Measurements from ENCODE around the gene PLSCR2.

- TF ChIP-seq CTCF (IDR thresholded peaks at IDR 0.05 in 2 of 3, conservative IDR thresholded peaks at IDR 0.05 in 1 of 3; ENCODE audit: insufficient read depth in 2 of 3, low read depth in 1 of 3, low read length in 3 of 3), result no peak
- TF ChIP-seq FUS (optimal IDR thresholded peaks at IDR 0.05; ENCODE audit: low read depth, low read length), result no peak
- no peak for TF ChIP-seq POLR2A (conservative IDR thresholded peaks at IDR 0.05)
- TF ChIP-seq RNF2 (IDR thresholded peaks at IDR 0.05), result no peak
- TF ChIP-seq PRPF4 (IDR thresholded peaks at IDR 0.05; ENCODE audit: insufficient read depth, low read depth, low read length, poor library complexity, severe bottlenecking), result no peak
- TF ChIP-seq MYBL2 (IDR thresholded peaks at IDR 0.05; ENCODE audit: low read depth), result no peak
- no peak for TF ChIP-seq MYBL2 (CRISPR knock-in tag; IDR thresholded peaks at IDR 0.05; ENCODE audit: borderline replicate concordance)
- no peak for TF ChIP-seq GATA2 (CRISPR knock-in tag; IDR thresholded peaks at IDR 0.05)
These were observed 35.3 kb upstream of the PLSCR2 start for GRCh38 chr3:146504498-146505197.
